Stimulated activated CD8-positive, alpha-beta memory T cell treated with anti-CD3 and anti-CD28 coated beads, Interleukin-15, amount 100 ng/mL, for 24 hours (primary cell): ENCODE measurements around the gene SIAH2.

ENCODE experiments used
- DNase-seq: peaks from one replicate; pipeline ENCODE4 v3.0.0-alpha.2; 2020; ENCODE audit warnings: low read depth

Gene SIAH2

GRCh38 chr3:150747886-150748683 lies 14.9 kb downstream of the SIAH2 start:
- no peak for DNase-seq

- no peak for DNase-seq
Observed at GRCh38 chr3:150746791-150747590, 16.0 kb downstream of the SIAH2 start.

GRCh38 chr3:150745832-150746231 lies 17.1 kb downstream of the SIAH2 start:
- no peak for DNase-seq

- no peak for DNase-seq
Observed at GRCh38 chr3:150744919-150745211, 18.1 kb downstream of the SIAH2 start.

GRCh38 chr3:150744041-150744918 lies 18.7 kb downstream of the SIAH2 start:
- DNase-seq = no peak

- DNase-seq = no peak
Observed at GRCh38 chr3:150743508-150743907, 19.5 kb downstream of the SIAH2 start.

- DNase-seq = no peak
Observed at GRCh38 chr3:150742679-150743078, 20.3 kb downstream of the SIAH2 start.

- no peak for DNase-seq
Observed at GRCh38 chr3:150742141-150742523, 20.8 kb downstream of the SIAH2 start.

- no peak for DNase-seq
Observed at GRCh38 chr3:150741497-150742140, 21.4 kb downstream of the SIAH2 start.

- no peak for DNase-seq
Observed at GRCh38 chr3:150740733-150741496, 22.1 kb downstream of the SIAH2 start.

- DNase-seq = no peak
Observed at GRCh38 chr3:150739877-150740645, 22.9 kb downstream of the SIAH2 start.

- DNase-seq = no peak
Observed at GRCh38 chr3:150739200-150739863, 23.6 kb downstream of the SIAH2 start.

GRCh38 chr3:150738688-150739087 lies 24.3 kb downstream of the SIAH2 start:
- no peak for DNase-seq

GRCh38 chr3:150737874-150738679 lies 24.9 kb downstream of the SIAH2 start:
- DNase-seq = no peak

- DNase-seq = no peak
Observed at GRCh38 chr3:150736903-150737832, 25.8 kb downstream of the SIAH2 start.

GRCh38 chr3:150736316-150736719 lies 26.7 kb downstream of the SIAH2 start:
- no peak for DNase-seq

- DNase-seq = no peak
Observed at GRCh38 chr3:150734795-150735119, 28.2 kb downstream of the SIAH2 start.
